ENCODE data around the gene NUAK1. TPM values are rescaled to one million over a fixed set of nuclear protein-coding genes. Genes with fewer than 3 reads are reported as not detected.

NUAK1 gene
- total RNA-seq, 1 donor from 2014 or later = 23.4 TPM

DNA sequence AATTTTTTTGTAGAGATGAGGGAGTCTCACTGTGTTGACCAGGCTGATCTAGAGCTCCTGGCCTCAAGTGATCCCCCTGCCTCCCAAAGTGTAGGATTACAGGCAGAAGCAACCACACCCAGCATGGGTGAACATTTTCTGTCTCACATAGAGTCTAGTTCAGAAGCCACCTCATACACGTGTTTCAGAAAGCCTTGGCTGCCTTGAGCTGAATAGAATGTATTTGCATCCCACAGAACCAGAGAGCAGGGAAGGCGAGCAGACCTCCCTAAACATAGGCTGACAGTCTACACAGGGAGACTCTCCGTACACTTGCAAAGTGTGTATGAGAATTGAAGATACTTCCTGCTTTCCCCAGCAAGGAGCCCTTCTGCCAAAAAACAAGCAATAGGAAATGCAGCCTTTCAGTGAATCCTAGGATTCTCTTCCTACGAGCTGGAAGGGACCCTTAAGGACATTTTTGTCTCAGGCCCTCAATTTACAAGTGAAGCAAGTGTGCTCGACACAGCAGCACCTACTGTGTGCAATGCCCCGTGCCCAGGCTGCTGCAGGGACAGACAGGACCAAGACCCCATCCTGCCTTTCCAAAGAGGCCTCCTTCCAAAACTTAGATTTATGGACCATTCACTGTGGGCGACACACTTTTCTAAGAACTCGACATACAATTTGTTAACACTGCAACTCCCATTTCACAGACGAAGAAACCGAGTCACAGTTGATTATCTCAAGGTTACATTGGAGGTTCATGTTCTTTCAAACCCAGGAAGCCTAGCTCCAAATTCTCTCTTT is 11.2 kb downstream of the NUAK1 start:
- no peaks in the 10 kb centered on the region for H3K27me3 Mint-ChIP-seq (ENCODE audit: low read depth)
- H3K9me3 Mint-ChIP-seq = no peaks in the 10 kb centered on the region
- peak overlapping the region; percentile 56 for H3K27ac Mint-ChIP-seq
- TF ChIP-seq, protein P1, sequence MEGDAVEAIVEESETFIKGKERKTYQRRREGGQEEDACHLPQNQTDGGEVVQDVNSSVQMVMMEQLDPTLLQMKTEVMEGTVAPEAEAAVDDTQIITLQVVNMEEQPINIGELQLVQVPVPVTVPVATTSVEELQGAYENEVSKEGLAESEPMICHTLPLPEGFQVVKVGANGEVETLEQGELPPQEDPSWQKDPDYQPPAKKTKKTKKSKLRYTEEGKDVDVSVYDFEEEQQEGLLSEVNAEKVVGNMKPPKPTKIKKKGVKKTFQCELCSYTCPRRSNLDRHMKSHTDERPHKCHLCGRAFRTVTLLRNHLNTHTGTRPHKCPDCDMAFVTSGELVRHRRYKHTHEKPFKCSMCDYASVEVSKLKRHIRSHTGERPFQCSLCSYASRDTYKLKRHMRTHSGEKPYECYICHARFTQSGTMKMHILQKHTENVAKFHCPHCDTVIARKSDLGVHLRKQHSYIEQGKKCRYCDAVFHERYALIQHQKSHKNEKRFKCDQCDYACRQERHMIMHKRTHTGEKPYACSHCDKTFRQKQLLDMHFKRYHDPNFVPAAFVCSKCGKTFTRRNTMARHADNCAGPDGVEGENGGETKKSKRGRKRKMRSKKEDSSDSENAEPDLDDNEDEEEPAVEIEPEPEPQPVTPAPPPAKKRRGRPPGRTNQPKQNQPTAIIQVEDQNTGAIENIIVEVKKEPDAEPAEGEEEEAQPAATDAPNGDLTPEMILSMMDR (IDR thresholded peaks at IDR 0.05; ENCODE audit: unreplicated experiment) = no peak
- peaks cover 75% of the 10 kb centered on the region for H3K4me1 Mint-ChIP-seq
- H3K4me3 Mint-ChIP-seq = no peak overlapping the region
- H3K36me3 Mint-ChIP-seq = no peaks in the 10 kb centered on the region
- no peak for DNase-seq (ENCODE audit: low spot score in 2 of 2, unreplicated experiment in 2 of 2)

DNA sequence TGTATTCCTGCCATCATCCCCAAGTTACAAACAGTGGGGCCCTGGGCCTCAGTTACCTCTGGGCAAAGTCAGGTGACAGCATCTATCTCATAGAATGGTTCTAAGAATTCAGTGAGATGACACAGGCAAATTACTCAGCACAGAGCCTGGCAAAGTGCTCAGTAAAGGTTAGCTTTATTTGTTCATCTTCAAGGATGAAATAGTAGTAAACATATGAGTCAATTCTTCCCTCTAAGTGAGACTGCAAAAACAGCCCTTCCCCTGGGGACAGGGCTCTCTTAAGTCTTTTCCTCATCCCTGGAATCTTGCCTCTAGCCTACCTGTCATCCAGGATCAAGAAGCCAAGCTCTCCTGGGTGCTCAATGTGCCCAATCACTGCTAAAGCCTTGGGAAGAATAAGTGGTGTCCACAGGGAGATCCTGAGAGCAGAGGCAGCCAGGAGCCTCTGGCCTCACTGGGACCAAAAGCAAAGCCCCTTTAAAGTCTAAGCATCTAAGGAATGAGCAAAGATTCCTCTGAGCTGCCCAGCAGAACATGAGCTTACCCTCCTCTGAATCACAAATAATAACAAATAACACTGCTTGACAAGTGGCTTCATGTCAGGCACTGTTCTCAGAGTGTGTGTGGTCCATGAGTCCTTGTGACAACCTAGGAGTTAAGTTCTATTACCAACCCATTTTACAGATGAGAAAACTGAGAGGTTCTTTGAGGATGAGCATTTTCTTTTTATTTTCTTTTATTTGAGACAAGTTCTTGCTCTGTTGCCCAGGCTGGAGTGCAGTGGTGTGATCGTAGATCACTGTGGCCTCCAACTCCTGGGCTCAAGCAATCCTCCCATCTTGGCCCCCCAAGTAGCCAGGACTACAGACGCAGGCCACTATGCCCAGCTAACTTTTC is 12.1 kb downstream of the NUAK1 start:
- no peak overlapping the region for H3K4me3 Mint-ChIP-seq
- H3K27ac Mint-ChIP-seq = peak overlapping the region; percentile 56
- peaks cover 67% of the 10 kb centered on the region for H3K4me1 Mint-ChIP-seq
- no peaks in the 10 kb centered on the region for H3K36me3 Mint-ChIP-seq
- H3K27me3 Mint-ChIP-seq (ENCODE audit: low read depth) = no peaks in the 10 kb centered on the region
- DNase-seq (ENCODE audit: low spot score in 2 of 2, unreplicated experiment in 2 of 2) = no peak
- no peaks in the 10 kb centered on the region for H3K9me3 Mint-ChIP-seq
- TF ChIP-seq, protein P1 (IDR thresholded peaks at IDR 0.05; ENCODE audit: unreplicated experiment) = no peak

- no peaks in the 10 kb centered on the region for H3K36me3 Mint-ChIP-seq
- H3K9me3 Mint-ChIP-seq = no peaks in the 10 kb centered on the region
- peak overlapping the region; percentile 47 for H3K27ac Mint-ChIP-seq
- TF ChIP-seq, protein P1 (IDR thresholded peaks at IDR 0.05; ENCODE audit: unreplicated experiment) = no peak
- H3K27me3 Mint-ChIP-seq (ENCODE audit: low read depth) = no peaks in the 10 kb centered on the region
- H3K4me3 Mint-ChIP-seq = no peak overlapping the region
- no peak for DNase-seq (ENCODE audit: low spot score in 2 of 2, unreplicated experiment in 2 of 2)
- peaks cover 55% of the 10 kb centered on the region for H3K4me1 Mint-ChIP-seq
Observed at GRCh38 chr12:106125351-106126095, 13.2 kb downstream of the NUAK1 start.

DNA sequence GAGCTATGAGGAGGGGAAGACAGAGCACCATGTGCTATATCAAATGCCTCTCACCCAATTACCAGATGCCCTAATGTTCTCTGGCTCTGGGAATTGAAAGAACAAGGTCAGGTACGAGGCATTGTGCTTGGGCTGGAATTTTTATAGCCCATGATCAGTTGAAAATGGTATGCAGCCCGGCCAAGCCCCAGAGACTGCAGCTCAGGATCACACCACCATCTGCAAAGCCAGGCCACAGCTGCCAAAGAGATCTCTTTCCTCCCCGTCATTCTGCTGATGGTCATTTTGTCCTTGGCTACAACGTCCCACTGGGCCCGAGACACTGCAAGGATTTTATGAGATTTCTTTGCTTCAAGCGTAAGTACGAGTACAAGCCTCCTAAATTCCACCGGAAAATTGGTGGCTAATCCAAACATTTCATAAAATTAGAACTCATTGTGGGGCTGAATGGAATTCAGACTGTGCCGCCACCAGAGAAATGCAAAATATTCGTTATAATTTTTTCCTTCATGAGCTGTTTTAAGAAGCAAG is 15.1 kb downstream of the NUAK1 start:
- DNase-seq (ENCODE audit: low spot score in 2 of 2, unreplicated experiment in 2 of 2) = no peak
- TF ChIP-seq, protein P1 (IDR thresholded peaks at IDR 0.05; ENCODE audit: unreplicated experiment) = no peak
- H3K4me1 Mint-ChIP-seq = peaks cover 56% of the 10 kb centered on the region
- H3K27ac Mint-ChIP-seq = peak overlapping the region; percentile 92
- no peak overlapping the region for H3K4me3 Mint-ChIP-seq
- no peaks in the 10 kb centered on the region for H3K9me3 Mint-ChIP-seq
- no peaks in the 10 kb centered on the region for H3K27me3 Mint-ChIP-seq (ENCODE audit: low read depth)
- H3K36me3 Mint-ChIP-seq = no peaks in the 10 kb centered on the region

GRCh38 chr12:106123110-106123509 is 15.6 kb downstream of the NUAK1 start:
- peaks cover 56% of the 10 kb centered on the region for H3K4me1 Mint-ChIP-seq
- H3K27ac Mint-ChIP-seq = peak overlapping the region; percentile 92
- H3K9me3 Mint-ChIP-seq = no peaks in the 10 kb centered on the region
- H3K36me3 Mint-ChIP-seq = no peaks in the 10 kb centered on the region
- TF ChIP-seq, protein P1 (IDR thresholded peaks at IDR 0.05; ENCODE audit: unreplicated experiment) = no peak
- H3K27me3 Mint-ChIP-seq (ENCODE audit: low read depth) = no peaks in the 10 kb centered on the region
- DNase-seq (ENCODE audit: low spot score in 2 of 2, unreplicated experiment in 2 of 2) = no peak
- H3K4me3 Mint-ChIP-seq = no peak overlapping the region
